Loucy (cell line): ENCODE data around the gene SOWAHD.
"Not testable (repeated sequence)": the region's sequence is repeated elsewhere in the genome, so short reads cannot be mapped to it uniquely, and the experiment has no call there.

Experiments used
- H2AFZ ChIP-seq: fragments of 200-600 bp; sonication (generic); 2 replicates; pipeline ENCODE4 v1.6.0; 2016; ENCODE audit warnings: antibody characterized with exemption, mild to moderate bottlenecking, low read length, moderate library complexity
- H3F3A ChIP-seq: fragments of 200-600 bp; 2 replicates; pipeline ENCODE4 v1.6.0; 2016; ENCODE audit warnings: antibody characterized with exemption, low read depth, mild to moderate bottlenecking
- H3K27me3 ChIP-seq: fragments of 200-600 bp; sonication (generic); 2 replicates; pipeline ENCODE4 v1.6.1; 2014; ENCODE audit warnings: low read length, mild to moderate bottlenecking; ENCODE audit not compliant: insufficient read depth, poor library complexity, severe bottlenecking
- H3K36me3 ChIP-seq: fragments of 200-600 bp; sonication (generic); 2 replicates; pipeline ENCODE4 v1.6.1; 2016; ENCODE audit warnings: low read length; ENCODE audit not compliant: insufficient read depth
- H3K4me1 ChIP-seq: fragments of 200-600 bp; sonication (generic); 2 replicates; pipeline ENCODE4 v1.5.1; 2014; ENCODE audit warnings: low read length, mild to moderate bottlenecking; ENCODE audit not compliant: insufficient read depth, poor library complexity, severe bottlenecking
- H3K4me2 ChIP-seq: fragments of 200-600 bp; sonication (generic); 2 replicates; pipeline ENCODE4 v1.6.0; 2014; ENCODE audit warnings: antibody characterized with exemption, low read length, low read depth, mild to moderate bottlenecking; ENCODE audit not compliant: poor library complexity, severe bottlenecking
- H3K4me3 ChIP-seq: fragments of 200-600 bp; sonication (generic); 2 replicates; pipeline ENCODE4 v1.5.1; 2014; ENCODE audit warnings: low read length, mild to moderate bottlenecking, mixed read lengths; ENCODE audit not compliant: poor library complexity, severe bottlenecking
- H3K79me2 ChIP-seq: fragments of 200-600 bp; sonication (generic); 2 replicates; pipeline ENCODE4 v1.6.1; 2014; ENCODE audit warnings: low read length; ENCODE audit not compliant: insufficient read depth
- H3K9ac ChIP-seq: fragments of 200-600 bp; sonication (generic); 2 replicates; pipeline ENCODE4 v1.6.0; 2014; ENCODE audit warnings: mild to moderate bottlenecking, low read depth, low read length, moderate library complexity; ENCODE audit not compliant: poor library complexity, severe bottlenecking
- H3K9me2 ChIP-seq: fragments of 200-600 bp; sonication (generic); replicated peaks from 2 replicates; pipeline ENCODE4 v1.6.1; 2016; ENCODE audit warnings: low read depth, low read length, mixed read lengths
- H3K9me3 ChIP-seq: fragments of 200-600 bp; sonication (generic); 2 replicates; pipeline ENCODE4 v1.6.1; 2014; ENCODE audit warnings: mild to moderate bottlenecking, antibody characterized with exemption, low read length, low read depth; ENCODE audit not compliant: insufficient read depth
- H4K20me1 ChIP-seq: fragments of 200-600 bp; sonication (generic); 2 replicates; pipeline ENCODE4 v1.6.0; 2014; ENCODE audit warnings: antibody characterized with exemption, low read length, mild to moderate bottlenecking; ENCODE audit not compliant: insufficient read depth, poor library complexity, severe bottlenecking
- EZH2phosphoT487 ChIP-seq: fragments of 200-600 bp; IDR thresholded peaks from 2 replicates; pipeline ENCODE4 v1.6.1; 2018; ENCODE audit warnings: antibody characterized with exemption, mild to moderate bottlenecking, moderate library complexity, borderline replicate concordance
- TF ChIP-seq, protein P1 (sequence below): fragments of 200-600 bp; sonication (generic); conservative IDR thresholded peaks from 2 replicates; pipeline ENCODE4 v1.5.1; 2014; ENCODE audit warnings: mild to moderate bottlenecking, antibody characterized with exemption, low read length

SOWAHD gene

DNA sequence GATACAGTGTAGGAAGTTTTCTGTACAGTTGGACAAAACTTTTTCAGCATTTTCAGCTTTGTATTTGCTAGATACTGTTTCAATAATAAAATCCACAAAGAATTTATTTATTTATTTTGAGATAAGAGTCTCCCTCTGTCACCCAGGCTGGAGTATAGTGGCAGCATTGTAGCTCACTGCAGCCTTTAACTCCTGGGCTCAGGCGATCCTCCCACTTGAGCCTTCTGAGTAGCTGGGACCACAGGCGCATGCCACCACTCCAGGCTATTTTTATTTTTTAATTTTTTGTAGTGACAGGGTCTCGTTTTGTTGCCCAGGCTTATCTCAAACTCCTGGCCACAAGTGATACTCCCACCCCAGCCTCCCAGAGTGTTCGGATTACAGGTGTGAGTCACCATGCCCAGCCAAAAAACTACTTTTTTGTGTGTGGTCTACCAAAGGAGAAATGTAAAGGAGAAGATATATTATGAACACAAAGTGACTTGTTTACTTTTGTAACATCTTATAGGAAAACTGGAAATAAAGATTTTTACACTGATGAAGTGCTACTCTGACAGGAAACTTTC lies 13.0 kb upstream of the SOWAHD start:
- H3K9ac ChIP-seq, result no peak overlapping the region
- no peaks in the 10 kb centered on the region for H3K36me3 ChIP-seq
- H3F3A ChIP-seq, result no peaks in the 10 kb centered on the region
- no peak overlapping the region for H2AFZ ChIP-seq
- TF ChIP-seq, protein P1, sequence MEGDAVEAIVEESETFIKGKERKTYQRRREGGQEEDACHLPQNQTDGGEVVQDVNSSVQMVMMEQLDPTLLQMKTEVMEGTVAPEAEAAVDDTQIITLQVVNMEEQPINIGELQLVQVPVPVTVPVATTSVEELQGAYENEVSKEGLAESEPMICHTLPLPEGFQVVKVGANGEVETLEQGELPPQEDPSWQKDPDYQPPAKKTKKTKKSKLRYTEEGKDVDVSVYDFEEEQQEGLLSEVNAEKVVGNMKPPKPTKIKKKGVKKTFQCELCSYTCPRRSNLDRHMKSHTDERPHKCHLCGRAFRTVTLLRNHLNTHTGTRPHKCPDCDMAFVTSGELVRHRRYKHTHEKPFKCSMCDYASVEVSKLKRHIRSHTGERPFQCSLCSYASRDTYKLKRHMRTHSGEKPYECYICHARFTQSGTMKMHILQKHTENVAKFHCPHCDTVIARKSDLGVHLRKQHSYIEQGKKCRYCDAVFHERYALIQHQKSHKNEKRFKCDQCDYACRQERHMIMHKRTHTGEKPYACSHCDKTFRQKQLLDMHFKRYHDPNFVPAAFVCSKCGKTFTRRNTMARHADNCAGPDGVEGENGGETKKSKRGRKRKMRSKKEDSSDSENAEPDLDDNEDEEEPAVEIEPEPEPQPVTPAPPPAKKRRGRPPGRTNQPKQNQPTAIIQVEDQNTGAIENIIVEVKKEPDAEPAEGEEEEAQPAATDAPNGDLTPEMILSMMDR, result no peak
- no peak for TF ChIP-seq EZH2phosphoT487
- H4K20me1 ChIP-seq, result no peaks in the 10 kb centered on the region
- no peaks in the 10 kb centered on the region for H3K9me3 ChIP-seq
- no peaks in the 10 kb centered on the region for H3K27me3 ChIP-seq
- no peaks in the 10 kb centered on the region for H3K9me2 ChIP-seq
- H3K4me2 ChIP-seq, result no peak overlapping the region
- H3K79me2 ChIP-seq, result no peaks in the 10 kb centered on the region
- H3K4me1 ChIP-seq, result no peaks in the 10 kb centered on the region
- H3K4me3 ChIP-seq, result no peak overlapping the region

DNA sequence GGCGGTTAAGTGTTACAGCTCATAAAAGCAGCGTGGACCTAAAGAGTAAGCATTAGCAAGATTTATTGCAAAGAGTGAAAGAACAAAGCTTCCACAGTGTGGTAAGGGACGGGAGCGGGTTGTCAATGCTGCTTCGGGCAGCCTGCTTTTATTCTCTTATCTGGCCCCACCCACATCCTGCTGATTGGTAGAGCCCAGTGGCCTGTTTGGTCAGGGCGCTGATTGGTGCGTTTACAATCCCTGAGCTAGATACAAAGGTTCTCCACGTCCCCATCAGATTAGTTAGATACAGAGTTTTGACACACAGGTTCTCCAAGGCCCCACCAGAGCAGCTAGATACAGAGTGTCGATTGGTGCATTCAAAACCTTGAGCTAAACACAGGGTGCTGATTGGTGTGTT lies 8.3 kb upstream of the SOWAHD start:
- H3K9me2 ChIP-seq, H3K4me3 ChIP-seq, H3K9me3 ChIP-seq, H3K79me2 ChIP-seq, H4K20me1 ChIP-seq, H3K36me3 ChIP-seq, H3F3A ChIP-seq, H3K9ac ChIP-seq, H2AFZ ChIP-seq, H3K4me1 ChIP-seq, H3K27me3 ChIP-seq, H3K4me2 ChIP-seq: not testable (repeated sequence)

DNA sequence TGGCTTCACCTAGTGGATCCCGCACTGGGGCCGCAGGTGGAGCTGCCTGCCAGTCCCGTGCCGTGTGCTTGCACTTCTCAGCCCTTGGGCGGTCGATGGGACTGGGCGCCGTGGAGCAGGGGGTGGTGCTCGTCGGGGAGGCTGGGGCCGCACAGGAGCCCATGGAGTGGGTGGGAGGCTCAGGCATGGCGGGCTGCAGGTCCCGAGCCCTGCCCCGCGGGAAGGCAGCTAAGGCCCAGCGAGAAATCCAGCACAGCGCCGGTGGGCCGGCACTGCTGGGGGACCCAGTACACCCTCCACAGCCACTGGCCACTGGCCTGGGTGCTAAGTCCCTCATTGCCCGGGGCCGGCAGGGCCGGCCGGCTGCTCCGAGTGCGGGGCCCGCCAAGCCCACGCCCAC lies 7.6 kb upstream of the SOWAHD start:
- not testable (repeated sequence) for H3K9ac ChIP-seq, H3K9me2 ChIP-seq, H3K36me3 ChIP-seq, H3K4me1 ChIP-seq, H3K4me3 ChIP-seq, H3K27me3 ChIP-seq, H3K4me2 ChIP-seq, H4K20me1 ChIP-seq, H3K79me2 ChIP-seq, H2AFZ ChIP-seq, H3K9me3 ChIP-seq, H3F3A ChIP-seq

DNA sequence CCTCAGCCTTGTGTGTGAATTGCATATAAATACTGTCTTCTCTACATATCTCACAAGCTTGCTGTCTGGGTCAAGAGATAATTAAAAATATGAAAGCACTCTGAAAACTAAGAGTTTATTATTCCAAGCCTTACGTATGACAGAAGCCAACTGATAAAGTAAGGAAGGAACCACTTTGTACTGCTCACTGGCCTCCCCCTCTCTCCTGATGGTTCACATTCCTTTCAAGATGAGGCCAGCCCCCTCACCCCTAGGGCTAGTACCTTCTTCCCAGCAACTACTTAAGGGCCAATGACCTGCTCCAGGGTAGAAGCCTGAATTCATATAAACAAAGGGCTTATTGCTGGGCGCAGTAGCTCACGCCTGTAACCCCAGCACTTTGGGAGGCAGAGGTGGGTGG lies 5.4 kb upstream of the SOWAHD start:
- no peaks in the 10 kb centered on the region for H3K9me3 ChIP-seq
- TF ChIP-seq, protein P1, result no peak
- no peak overlapping the region for H3K4me2 ChIP-seq
- H3K9me2 ChIP-seq, result no peaks in the 10 kb centered on the region
- H3K4me3 ChIP-seq, result no peak overlapping the region
- no peak overlapping the region for H3K9ac ChIP-seq
- no peaks in the 10 kb centered on the region for H3K27me3 ChIP-seq
- no peaks in the 10 kb centered on the region for H3K79me2 ChIP-seq
- no peak overlapping the region for H2AFZ ChIP-seq
- no peaks in the 10 kb centered on the region for H3F3A ChIP-seq
- no peaks in the 10 kb centered on the region for H3K4me1 ChIP-seq
- H4K20me1 ChIP-seq, result no peaks in the 10 kb centered on the region
- no peaks in the 10 kb centered on the region for H3K36me3 ChIP-seq
